Pons (tissue), 1 donor: ENCODE results near the gene HOOK2.
"Not testable (repeated sequence)": the region's sequence is repeated elsewhere in the genome, so short reads cannot be mapped to it uniquely, and the experiment has no call there.

Source experiments
- DNase-seq: peaks from one replicate; pipeline ENCODE4 v3.0.0-alpha.2; 2016; ENCODE audit warnings: low spot score

The HOOK2 gene

DNA sequence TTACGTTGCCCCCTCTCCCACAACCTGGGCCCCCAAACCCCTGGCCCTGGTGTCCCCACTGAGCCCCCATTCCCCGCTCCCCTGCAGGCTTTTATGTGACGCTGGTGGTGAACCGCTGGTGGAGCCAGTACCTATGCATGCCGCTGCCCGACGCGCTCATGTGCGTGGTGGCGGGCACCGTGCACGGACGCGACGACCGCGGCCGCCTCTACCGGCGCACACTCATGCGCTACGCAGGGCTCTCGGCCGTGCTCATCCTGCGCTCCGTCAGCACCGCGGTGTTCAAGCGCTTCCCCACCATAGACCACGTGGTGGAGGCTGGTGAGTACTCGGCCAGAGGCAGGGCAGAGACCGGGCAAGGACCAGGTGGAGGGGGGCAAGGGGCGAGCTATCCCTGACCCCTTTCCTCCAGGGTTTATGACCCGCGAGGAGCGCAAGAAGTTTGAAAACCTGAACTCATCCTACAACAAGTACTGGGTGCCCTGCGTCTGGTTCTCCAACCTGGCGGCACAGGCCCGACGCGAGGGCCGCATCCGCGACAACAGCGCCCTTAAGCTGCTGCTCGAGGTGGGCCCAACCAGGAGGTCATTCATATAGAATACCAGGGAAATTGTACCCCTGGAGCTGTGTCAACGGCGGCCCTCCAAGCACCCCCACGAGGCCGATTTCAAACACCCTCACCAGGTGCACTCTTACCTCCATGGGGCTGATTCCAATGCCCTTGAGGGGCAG is 20.7 kb downstream of the HOOK2 start:
- no peak for DNase-seq

DNA sequence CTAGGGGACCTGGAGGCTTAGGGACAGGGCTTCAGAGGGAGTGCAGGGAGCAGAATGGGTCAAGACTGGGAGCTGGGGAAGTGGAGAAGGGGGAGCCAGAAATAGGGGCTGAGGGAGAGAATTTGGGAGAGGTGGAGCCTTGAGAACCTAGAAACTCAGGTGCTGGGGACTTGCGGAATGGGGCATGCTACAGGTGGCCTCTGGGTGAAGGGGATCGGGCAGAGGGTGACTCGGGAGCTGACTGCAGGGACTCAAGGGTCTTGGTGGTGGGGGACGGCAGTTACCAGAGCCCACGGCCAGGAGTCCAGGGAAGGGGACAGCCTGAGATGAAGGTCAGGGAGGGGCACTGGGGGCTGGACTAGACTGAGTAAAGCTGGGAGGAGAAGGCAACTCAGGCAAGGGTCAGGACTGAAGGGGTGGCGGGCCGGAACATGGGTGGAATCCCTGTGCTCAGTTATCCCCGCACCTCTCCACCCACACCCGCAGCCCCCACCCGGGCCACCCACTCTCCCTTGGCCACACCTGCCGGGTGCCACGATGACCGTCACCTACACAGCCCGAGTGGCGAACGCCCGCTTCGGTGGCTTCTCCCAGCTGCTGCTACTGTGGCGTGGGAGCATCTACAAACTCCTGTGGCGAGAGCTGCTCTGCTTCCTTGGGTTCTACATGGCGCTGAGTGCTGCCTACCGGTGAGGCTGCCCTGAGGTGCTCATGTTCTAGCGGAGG is 23.1 kb downstream of the HOOK2 start:
- no peak for DNase-seq

DNA sequence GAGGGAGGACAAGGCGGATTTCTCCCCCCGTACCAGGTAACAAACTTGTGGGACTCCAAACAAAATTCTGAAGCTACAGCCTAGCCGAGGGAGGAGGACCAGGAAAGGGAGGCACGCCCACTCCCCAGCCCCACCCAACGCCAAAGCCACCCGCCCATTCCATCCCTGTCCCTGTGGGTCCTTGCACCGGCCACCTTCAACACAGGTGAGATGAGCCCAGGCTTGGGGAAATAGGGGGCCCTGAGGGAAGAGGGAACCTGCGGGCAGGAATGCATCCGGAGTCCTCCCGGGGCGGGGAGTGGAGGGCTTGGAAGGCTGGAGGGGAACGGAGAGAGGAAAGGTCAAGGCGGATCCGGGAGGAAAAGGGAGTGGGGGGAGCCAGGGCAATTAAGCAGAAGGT is 23.7 kb downstream of the HOOK2 start, which contains the start of gene BEST2:
Gene BEST2 (plus strand): TSS at position 157 of the 400 bp plus-strand sequence. CDS start 802 bp downstream, outside the sequence.
- DNase-seq, result no peak

DNA sequence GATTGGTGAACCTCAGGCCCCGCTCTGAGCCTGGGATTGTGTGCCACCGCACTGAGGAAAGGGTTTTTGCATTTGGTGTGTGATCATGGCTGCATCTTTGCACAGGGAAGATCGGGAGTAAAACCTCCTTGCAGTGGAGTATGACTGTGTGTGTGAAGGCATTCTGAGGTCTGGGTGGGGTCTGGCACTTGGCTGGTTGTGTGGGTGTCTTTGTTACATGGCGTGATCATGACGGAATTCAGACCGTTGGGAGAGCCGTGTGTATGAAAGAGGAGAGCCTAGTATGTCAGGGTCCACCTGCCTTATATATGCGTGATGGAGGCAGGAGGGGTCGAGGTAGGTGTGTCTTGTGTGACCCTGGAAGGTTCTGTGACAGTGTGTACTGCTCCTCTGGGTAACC is 24.5 kb downstream of the HOOK2 start:
- DNase-seq, result no peak

DNA sequence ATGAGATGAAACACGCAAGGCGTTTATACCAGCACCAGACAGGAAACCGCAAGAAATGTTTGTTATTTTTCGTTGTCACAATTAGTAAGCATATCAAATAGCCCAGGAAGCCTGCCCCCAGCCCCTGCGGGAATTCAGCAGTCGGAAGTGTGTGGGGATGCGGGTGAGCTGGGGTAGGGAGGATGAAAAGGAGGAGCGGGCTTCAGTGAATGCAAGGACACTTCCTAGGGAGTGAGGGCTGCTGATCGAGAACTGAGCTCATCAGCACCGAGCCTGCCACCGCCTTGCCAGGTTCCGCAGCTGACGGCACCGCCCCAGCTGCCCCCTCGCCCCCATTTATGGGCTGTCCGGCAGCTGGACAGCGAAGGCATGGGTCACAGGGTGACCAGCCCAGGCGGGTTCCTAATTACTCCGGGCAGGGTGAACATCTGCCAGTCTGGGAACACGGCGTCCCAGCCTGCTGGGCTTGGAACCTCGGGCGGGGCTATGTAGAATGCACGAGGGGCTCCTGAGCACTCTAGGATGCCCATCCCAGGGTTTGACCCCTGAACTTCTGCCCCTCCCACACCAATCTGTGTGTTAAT is 25.3 kb downstream of the HOOK2 start:
- DNase-seq, result no peak

DNA sequence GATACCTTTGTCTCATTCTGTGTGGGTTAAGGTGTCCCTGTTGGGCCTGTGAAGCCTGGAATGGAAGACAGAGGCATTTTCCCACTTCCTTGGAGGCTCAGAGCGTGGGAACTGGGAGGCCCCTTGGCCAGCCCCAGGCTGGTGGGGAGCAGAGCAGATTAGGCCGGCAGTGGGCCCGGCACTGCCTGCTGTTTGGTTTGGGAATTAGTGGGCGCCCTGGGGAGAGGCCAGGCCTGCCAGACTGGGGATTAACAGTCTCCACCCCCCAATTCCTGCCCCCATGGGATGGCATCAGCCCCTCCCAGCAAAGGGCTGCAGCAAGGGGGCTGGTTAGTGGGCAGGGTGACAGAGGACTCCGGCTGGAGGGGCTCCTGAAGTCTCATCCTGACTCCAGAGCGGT is 26.9 kb downstream of the HOOK2 start:
- DNase-seq, result no peak

DNA sequence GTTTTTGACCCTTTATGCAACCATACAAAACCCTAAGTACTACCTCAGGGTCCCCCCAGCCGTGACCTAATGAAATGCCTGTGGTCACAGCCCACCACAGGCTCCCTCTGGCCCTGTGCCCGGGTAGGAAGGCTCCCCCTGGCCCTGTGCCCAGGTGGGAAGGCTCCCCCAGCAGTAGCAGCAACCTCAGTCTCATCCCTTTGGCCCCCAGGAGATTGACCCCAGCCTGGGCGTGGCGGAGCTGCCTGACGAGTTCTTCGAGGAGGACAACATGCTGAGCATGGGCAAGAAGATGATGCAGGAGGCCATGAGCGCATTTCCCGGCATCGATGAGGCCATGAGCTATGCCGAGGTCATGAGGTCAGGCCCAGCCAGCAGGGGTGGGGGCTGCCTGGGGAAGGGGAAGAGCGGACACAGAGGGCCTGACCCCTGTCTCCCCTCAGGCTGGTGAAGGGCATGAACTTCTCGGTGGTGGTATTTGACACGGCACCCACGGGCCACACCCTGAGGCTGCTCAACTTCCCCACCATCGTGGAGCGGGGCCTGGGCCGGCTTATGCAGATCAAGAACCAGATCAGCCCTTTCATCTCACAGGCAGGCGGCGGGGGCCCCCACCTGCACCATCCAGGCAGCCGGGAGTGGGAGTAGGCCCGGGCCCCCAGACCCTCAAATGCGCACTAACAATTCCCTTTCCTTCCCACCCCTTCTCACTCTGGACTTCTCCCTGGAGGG is 30.0 kb downstream of the HOOK2 start:
- no peak for DNase-seq

DNA sequence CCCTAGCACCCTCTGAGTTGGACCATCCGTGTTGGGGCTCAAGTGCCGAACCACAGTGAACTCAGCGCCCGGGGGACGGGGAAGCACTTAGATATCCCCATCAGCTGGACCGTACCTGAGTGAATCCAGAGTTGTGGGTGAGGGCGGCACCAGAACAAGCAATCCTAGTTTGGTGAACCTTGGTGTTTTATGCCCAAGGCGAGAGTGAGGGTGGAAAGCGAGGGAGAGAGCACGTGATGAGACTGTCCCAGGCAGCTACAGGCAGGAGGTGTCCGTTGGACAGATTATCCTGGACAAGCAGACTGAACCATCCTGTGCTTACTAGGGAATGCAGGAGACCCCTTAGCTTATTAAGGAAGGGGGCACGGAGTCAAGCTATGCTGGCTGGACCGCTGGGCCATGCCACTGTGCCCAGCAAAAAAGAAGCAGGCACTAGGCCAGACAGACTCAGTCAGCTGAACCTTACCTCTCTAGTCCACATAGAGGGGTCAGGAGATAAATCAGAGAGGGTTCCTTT is 37.5 kb downstream of the HOOK2 start:
- no peak for DNase-seq

DNA sequence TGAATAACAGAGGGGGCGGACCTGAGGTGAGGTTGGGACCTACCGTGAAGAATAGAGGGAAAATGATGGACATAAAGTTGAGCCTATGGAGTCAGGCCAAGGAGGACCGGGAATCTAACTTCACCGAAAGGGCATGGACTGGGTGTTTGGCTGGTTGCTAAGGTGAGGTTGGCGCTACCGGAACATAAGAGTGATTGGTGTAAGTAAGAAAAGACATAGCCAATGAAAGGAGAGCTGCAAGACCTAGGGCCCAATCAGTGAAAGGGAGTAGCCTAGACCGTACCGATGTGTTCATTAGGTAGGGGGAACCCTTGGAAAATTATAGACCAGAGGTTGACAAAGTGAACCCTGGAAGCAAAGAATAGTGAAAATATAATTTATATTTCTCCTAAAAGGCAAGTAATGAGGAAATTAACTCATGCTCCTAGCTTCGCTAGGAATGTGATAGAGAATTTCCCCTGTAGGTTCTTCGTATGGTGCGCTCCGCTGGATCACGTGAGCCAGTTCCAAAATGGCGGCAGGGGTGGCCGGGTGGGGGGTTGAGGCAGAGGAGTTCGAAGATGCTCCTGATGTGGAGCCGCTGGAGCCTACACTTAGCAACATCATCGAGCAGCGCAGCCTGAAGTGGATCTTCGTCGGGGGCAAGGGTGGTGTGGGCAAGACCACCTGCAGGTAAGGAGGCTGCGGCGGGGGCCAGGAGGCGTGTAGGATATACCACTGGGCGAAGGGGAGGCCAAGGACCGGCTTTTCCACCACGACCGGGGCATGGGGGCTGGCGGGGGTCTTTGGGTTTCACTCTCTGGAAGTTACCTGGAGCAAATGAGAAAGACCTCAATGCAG is 38.1 kb downstream of the HOOK2 start, which contains the start of gene GET3:
Gene GET3 (plus strand): TSS at position 503 of the 840 bp plus-strand sequence. CDS start 9 bp downstream, at position 512.
- DNase-seq, result peak; percentile 100

DNA sequence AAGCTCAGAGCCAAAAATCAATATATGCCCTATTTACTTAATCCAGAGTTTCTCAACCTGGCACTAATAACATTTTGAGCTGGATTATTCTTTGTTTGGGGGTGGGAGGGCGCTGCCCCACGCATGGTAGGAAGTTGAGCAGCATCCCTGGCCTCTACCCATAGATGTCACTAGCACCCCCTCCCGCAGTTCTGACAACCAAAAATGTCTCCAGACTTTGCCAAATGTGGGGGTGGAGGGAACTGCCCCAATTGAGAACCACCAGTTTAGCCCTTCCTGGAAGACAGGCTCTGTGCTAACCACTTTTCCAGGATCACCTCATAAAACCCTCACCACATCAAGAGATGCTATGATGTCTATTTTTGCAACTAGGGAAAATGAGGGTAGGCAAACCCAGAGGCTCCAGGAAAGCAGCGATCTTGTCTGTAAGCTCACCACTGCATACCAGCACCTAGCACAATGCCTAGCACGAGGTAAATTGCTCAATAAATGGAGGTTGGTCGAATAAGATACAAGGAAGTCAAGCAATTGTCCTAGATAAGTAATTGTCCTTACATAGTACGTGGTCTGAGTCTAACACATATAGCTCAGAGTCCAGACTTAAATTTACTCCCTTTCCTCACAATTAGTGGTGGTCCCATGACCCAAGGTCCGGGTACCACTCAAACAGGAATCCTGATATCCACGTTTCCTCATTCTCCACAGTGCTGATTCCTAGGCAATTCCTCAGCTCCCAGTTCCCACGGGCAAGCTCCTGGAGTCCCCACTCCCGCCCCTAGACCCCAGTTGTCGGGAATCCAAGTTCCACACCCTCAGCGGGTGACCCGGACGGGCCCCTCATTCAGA is 41.8 kb downstream of the HOOK2 start:
- peak; percentile 37 for DNase-seq

DNA sequence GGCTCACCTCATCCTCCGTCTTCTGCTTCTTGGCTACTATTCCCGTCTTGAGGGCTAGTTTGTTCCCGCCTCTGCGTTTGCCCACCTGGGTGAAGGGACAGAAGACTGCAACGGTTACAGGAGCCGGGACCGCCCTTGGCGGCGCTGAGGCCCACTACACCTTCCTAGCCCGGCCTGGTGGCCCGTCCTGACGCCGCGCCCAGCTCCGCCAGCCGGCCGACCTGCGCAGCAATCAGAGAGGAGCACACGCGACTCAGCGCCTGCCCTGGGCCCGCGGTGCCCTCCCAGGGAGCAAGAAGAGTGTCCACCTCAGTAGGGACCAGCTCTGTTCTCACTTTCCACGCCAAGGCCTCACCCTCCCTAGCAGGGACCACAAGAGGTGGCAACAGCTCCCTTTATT is 44.0 kb downstream of the HOOK2 start:
- no peak for DNase-seq

DNA sequence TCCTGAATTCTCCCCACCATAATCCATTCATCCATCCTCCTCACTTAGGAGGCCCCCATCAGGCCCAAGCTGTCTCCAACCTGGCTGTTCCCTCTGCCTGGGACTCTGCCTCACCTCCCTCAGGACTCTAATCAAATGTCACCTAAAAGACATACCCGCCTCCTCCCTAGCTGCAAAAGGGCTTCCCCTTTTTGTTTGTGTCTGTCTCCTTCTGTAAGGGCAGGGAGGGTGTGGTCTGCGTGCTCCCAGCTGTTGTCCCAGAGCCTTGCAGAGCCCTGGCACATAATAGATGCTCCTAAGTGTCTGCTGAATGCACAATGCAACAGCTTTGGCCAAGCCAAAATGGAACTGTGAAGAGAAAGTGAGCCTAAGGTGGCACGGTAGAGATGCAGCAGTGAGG is 45.3 kb downstream of the HOOK2 start:
- no peak for DNase-seq

DNA sequence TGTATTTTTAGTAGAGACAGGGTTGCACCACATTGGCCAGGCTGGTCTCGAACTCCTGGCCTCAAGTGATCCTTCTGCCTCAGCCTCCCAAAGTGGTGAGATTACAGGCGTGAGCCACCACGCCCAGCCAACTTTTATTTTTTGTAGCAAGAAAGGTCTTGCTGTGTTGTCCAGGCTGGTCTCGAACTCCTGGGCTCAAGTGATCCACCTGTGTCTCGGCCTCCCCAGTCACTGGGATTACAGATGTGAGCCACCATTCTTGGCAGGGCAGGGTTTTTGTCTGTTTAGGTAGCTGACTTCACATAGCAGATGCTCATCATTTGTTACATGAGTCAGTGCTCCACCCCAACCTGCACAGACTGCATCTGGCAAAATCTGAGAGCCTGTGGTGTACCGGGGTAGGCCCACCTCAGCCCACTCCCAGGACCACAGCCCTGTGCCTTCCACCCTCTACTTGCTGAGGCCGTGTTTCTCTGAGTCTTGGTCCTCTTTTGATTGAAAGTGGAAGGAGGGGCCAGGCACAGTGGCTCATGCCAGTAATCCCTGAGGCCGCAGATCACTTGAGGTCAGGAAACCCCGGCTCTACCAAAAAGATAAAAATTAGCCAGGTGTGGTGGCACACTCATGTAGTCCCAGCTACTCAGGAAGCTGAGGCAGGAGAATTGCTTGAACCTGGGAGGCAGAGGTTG is 47.5 kb downstream of the HOOK2 start:
- DNase-seq, result no peak

DNA sequence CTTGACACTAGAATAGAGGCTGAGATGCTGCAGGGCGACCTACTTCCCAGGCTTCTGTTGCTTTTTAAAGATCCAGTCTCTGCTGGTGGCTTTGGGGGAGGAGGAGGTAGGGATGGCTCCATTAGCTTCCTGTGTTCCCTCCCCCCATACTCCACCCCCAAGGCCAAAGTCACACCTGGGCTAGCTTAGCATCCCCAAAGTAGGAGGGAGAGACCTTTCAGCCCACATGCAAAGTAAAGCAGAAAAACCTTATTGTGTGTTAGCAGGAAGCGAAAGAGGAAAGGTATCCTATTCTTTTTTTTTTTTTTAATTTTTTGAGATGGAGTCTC is 48.4 kb downstream of the HOOK2 start:
- DNase-seq, result no peak

DNA sequence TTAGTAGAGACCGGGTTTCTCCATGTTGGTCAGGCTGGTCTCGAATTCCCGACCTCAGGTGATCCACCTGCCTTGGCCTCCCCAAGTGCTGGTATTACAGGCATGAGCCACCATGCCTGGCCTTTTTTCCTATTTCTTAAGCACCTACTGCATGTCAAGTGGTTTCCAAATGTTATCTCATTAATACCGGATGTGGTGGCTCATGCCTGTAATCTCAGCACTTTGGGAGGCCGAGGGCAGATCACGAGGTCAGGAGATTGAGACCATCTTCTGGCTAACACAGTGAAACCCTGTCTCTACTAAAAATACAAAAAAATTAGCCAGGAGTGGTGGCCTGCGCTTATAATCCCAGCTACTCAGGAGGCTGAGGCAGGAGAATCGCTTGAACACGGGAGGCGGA is 49.7 kb downstream of the HOOK2 start:
- not testable (repeated sequence) for DNase-seq

DNA sequence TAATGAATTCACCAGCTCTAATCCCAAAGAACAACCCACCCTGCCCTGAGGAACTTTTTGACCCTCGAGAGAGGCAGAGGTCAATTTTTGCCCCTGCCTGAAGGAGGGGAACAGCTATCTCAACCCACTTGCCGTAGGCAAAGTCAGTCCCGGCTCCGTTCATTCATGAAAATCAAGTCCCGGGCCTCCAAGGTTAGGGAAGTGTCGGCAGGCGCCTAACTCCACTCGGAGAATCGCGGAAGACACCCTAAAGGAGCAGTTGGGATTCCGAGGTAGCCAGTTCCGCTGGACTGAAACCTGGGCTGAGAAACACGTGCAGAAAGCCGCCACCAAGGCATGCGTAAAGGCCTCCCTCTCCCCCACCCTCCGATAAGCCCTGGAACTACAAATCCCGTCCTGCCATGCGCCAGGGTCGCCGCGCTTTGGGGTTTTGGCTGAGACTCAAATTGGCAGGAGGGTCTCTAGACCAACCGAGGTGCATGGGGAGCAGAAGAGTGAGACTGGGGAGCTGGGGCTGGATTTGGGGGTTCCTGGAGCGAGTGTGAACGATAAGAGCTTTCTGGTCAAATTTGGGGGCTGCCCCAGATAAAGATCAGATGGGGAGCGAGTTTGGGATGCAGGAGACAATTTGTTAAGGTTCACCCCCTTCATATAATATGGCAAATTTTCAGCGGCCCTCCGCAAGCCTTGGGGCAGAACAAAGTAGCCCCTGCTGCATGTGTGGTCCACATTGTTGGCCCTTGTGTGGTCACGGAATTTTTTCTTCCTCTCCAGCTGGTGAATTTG is 51.5 kb downstream of the HOOK2 start, which contains the start of gene TNPO2:
Gene TNPO2 (minus strand): TSS at position 292 of the 786 bp plus-strand sequence. CDS start 2,955 bp downstream, outside the sequence.
- DNase-seq, result peak; percentile 38

DNA sequence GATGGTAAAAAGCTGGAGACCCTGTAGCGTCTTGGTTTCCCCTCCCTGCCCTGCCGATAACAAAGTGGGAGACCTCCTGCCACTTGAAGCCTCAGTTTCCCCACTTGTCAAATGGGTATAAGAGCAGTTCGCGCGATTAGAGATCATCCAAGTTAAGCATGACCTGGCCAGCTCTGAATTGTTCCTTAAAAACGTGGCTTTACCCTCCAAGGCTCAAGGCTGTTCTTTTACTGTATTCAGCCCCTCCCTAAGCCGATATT is 52.0 kb downstream of the HOOK2 start:
- no peak for DNase-seq

DNA sequence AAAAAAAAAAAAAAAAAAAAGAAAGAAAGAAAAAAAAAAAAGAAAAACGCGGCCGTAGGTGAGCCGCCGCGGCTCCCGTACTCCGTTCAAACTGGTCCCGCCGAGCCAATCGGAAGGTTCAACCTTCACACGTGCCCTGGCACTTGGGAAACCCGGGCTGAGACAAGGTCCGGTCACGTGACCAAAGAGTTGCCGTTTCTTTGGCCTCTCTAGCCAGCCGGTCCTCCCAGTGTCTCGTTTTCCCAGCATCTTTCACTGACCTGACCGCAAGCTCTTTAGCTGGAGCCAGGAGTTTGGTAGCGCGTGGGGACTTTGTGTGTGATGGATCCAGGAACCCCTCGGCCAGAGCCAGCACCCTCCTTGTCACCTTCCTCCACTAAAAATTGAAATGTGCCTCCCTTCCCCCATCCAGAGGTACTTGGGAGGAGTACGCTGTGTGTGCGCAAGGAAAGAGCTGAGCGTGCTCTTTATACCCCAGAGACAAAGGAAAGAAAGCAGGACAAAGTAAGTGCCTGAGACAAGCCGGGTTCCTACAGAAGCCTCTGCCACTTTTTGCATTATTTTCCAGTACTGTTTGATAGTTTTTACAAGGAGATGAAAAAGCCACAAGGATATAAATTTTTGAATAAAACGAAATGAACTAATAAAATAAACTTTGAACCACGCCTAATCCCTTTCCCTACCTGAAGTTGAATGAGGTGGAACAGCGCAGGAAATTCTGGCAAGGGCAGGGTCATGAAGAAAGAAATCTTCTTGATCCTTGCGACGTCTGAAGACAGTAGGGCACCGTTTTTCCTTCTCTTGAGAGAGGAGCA is 52.6 kb downstream of the HOOK2 start:
- peak; percentile 99 for DNase-seq
